Measurements from ENCODE around the gene MC2R. TPM values are rescaled to one million over a fixed set of nuclear protein-coding genes. Genes with fewer than 3 reads are reported as not detected.

Gene MC2R
- total RNA-seq, 1 experiment from 2014 or later = not detected

DNA sequence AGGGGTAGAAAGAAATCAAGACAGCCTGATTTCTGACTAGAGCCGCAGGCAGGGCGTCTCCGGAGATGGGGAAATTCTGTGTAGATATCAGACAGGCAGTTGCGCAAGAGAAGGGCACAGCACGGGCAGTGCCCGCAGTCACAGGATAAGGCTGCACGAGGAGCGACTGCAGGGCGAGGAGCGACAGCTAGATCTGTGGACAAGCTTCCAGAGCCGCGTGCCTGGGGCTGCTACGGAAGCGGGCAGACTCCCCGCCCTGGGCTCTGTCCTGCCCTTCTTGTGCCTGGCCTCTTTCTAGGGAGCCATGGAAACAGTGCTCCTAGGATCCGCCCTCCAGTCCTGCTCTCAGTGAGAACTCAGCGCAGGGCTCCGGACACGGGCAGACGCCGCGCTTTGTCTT lies 78.8 kb downstream of the MC2R start:
- Mint-ChIP-seq H3K4me1 (peaks cover 10 to 11% of the 10 kb centered on the region in 2 experiments), H3K36me3 (ENCODE audit: insufficient read depth in 1 of 3, low read depth in 3 of 3) (no peaks in the 10 kb centered on the region; a peak in 1 of 7 replicates), H3K27me3 (ENCODE audit: low read depth) (no peaks in the 10 kb centered on the region), H3K4me3 (no peak overlapping the region), H3K27ac (no peak overlapping the region), H3K9me3 (peaks cover 0 to 2% of the 10 kb centered on the region in 2 experiments; a peak in 2 of 5 replicates)
- no peak overlapping the region for H2BK120ac ChIP-seq (ENCODE audit: low read depth, low read length, poor library complexity, severe bottlenecking)
- H4K20me1 ChIP-seq (ENCODE audit: control insufficient read depth, insufficient read depth, insufficient read length) = no peaks in the 10 kb centered on the region
- no peak overlapping the region for H2AK5ac ChIP-seq (ENCODE audit: insufficient read length, low read length)
- no peaks in the 10 kb centered on the region; the same call in 1 of the 2 replicates for H3K27me3 ChIP-seq (ENCODE audit: insufficient read depth, low read length)
- H2BK20ac ChIP-seq (ENCODE audit: low read depth, low read length, poor library complexity, severe bottlenecking) = no peak overlapping the region
- H3K4me2 ChIP-seq (ENCODE audit: insufficient read depth, insufficient read length, low read length) = no peak overlapping the region
- H3T11ph ChIP-seq (ENCODE audit: low read length) = no peak overlapping the region
- no peak overlapping the region for H2BK15ac ChIP-seq (ENCODE audit: low read depth, low read length)
- H3K56ac ChIP-seq (ENCODE audit: insufficient read length, low read depth, low read length) = no peak overlapping the region
- no peaks in the 10 kb centered on the region for H3K79me2 ChIP-seq (ENCODE audit: insufficient read depth, low read length)
- no peak overlapping the region for H4K91ac ChIP-seq (ENCODE audit: insufficient read length, low read depth, low read length)
- no peak for DNase-seq
- H2AFZ ChIP-seq (ENCODE audit: low read length) = no peak overlapping the region
- TF ChIP-seq, protein P1, sequence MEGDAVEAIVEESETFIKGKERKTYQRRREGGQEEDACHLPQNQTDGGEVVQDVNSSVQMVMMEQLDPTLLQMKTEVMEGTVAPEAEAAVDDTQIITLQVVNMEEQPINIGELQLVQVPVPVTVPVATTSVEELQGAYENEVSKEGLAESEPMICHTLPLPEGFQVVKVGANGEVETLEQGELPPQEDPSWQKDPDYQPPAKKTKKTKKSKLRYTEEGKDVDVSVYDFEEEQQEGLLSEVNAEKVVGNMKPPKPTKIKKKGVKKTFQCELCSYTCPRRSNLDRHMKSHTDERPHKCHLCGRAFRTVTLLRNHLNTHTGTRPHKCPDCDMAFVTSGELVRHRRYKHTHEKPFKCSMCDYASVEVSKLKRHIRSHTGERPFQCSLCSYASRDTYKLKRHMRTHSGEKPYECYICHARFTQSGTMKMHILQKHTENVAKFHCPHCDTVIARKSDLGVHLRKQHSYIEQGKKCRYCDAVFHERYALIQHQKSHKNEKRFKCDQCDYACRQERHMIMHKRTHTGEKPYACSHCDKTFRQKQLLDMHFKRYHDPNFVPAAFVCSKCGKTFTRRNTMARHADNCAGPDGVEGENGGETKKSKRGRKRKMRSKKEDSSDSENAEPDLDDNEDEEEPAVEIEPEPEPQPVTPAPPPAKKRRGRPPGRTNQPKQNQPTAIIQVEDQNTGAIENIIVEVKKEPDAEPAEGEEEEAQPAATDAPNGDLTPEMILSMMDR (conservative IDR thresholded peaks at IDR 0.05) = no peak
- H4K8ac ChIP-seq (replicated peaks; ENCODE audit: insufficient read length, low read depth, low read length) = no peak overlapping the region
- no CpG with 5 or more reads among the region's 22 CpGs for WGBS (ENCODE audit: extremely low coverage, insufficient read length, low lambda C conversion rate)
- H3K23ac ChIP-seq (ENCODE audit: insufficient read length, low read depth, low read length) = no peak overlapping the region
- no peak overlapping the region for H4K5ac ChIP-seq (ENCODE audit: insufficient read length, low read depth, low read length)
- no peak overlapping the region for H3K9ac ChIP-seq (ENCODE audit: extremely low read depth, insufficient read length, low read length)
- H2BK12ac ChIP-seq (ENCODE audit: insufficient read length, low read depth, low read length) = no peak overlapping the region
- peaks cover 2% of the 10 kb centered on the region; the same call in 1 of the 2 replicates for H3K4me1 ChIP-seq (ENCODE audit: insufficient read depth, low read length)
- no peaks in the 10 kb centered on the region for H3K23me2 ChIP-seq (ENCODE audit: insufficient read length, low read depth, low read length, poor library complexity, severe bottlenecking)
- H3K18ac ChIP-seq (ENCODE audit: insufficient read length, low read depth, low read length) = no peak overlapping the region
- H2BK5ac ChIP-seq (ENCODE audit: insufficient read length, low read length) = no peak overlapping the region
- no peaks in the 10 kb centered on the region for H3K9me3 ChIP-seq (ENCODE audit: control insufficient read depth, low read depth, low read length)
- no peak overlapping the region for H3K14ac ChIP-seq (ENCODE audit: insufficient read depth, low read length)
- H3K4ac ChIP-seq (ENCODE audit: low read depth, low read length) = no peak overlapping the region
- no peak overlapping the region for H3K27ac ChIP-seq (ENCODE audit: insufficient read length, low read depth, low read length)
- no peaks in the 10 kb centered on the region for H3K79me1 ChIP-seq (ENCODE audit: insufficient read depth, low read depth, low read length, poor library complexity, severe bottlenecking)
